SK-N-MC (cell line): ENCODE results near the gene ISG20L2.

Experiments
- EZH2 ChIP-seq: fragments of 200-600 bp; sonication (generic); IDR thresholded peaks from one replicate; pipeline ENCODE4 v1.6.1; 2017; ENCODE audit warnings: antibody characterized with exemption
- POLR2AphosphoS5 ChIP-seq: IDR thresholded peaks from 2 replicates; pipeline ENCODE4 v1.6.1; 2012; ENCODE audit warnings: mild to moderate bottlenecking, low read depth, low read length, borderline replicate concordance

GRCh38 chr1:156681196-156681960 lies 47.2 kb downstream of the ISG20L2 start:
- TF ChIP-seq EZH2 (no peak), POLR2AphosphoS5 (no peak)
